Measurements from ENCODE around the gene UXT.

UXT gene

DNA sequence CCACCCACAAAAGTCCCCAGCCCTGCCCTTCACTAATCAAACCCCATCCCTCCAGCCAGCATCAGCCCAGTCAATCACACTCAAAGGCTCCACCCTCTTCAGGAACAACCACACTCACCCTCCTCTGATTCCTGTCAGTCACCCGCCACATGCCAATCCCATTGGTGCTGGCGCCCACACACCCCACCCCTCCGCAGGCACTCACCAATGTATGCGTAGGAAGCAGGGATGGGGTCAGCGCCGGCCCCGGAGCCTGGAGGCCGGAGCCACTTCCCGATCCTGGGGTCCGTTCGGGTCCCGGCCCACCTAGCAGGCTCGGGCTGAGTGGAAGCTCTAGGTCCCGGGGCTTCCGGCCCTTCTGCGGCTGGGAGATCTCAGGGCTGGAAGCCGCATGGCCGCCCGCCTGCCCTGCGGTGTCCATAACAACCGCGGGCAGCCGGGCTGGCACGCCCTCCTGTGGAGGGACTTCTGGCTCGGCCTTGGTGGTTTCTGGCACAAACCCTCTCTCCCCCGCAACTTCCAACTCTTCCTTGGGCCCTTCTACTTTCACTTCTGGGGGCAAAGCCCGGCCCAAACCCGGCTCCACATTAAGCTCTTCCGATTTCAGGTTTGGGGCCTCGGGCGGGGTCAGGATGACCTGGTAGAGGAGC lies 21.3 kb downstream of the UXT start:
- no peak for DNase-seq (ENCODE audit: low spot score)
- no peak overlapping the region for H3K27ac ChIP-seq
- TF ChIP-seq, protein P1, sequence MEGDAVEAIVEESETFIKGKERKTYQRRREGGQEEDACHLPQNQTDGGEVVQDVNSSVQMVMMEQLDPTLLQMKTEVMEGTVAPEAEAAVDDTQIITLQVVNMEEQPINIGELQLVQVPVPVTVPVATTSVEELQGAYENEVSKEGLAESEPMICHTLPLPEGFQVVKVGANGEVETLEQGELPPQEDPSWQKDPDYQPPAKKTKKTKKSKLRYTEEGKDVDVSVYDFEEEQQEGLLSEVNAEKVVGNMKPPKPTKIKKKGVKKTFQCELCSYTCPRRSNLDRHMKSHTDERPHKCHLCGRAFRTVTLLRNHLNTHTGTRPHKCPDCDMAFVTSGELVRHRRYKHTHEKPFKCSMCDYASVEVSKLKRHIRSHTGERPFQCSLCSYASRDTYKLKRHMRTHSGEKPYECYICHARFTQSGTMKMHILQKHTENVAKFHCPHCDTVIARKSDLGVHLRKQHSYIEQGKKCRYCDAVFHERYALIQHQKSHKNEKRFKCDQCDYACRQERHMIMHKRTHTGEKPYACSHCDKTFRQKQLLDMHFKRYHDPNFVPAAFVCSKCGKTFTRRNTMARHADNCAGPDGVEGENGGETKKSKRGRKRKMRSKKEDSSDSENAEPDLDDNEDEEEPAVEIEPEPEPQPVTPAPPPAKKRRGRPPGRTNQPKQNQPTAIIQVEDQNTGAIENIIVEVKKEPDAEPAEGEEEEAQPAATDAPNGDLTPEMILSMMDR (IDR thresholded peaks at IDR 0.05): no peak
- peak overlapping the region; percentile 50 for H3K4me3 ChIP-seq

DNA sequence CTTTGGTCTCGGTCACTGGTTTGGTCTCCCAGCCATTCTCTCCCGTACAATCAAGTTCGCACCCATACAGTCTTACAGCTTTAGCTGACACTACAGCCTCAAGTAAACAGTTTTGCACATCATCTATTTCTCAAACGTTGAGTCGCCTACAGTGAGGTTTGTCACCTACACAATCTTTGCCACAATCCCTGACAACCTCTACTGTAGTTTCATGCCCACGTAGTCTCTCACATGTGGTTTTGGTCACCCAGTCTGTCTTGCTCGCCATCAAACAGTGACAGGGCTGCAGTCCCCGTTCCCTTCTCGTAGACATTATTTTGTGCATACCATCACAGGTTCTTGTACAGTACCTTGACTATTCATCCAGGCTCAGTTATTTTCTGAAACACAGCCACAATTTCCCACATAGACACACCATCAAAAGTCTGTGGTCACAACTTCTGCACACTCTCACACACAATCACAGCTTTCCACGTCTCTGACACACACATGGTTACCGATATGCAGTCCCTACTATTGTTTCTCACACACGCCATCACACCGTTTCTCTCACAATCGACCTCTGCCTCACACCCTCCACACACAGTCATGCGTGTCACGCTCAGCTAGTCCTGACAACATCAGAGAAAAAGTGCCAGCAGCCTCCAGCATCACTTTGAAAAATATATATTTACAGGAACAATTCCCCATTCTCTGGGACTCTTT lies 24.0 kb downstream of the UXT start:
- Histone ChIP-seq H3K4me3 (no peak overlapping the region), H3K27ac (no peak overlapping the region)
- TF ChIP-seq, protein P1 (IDR thresholded peaks at IDR 0.05): no peak
- no peak for DNase-seq (ENCODE audit: low spot score)

DNA sequence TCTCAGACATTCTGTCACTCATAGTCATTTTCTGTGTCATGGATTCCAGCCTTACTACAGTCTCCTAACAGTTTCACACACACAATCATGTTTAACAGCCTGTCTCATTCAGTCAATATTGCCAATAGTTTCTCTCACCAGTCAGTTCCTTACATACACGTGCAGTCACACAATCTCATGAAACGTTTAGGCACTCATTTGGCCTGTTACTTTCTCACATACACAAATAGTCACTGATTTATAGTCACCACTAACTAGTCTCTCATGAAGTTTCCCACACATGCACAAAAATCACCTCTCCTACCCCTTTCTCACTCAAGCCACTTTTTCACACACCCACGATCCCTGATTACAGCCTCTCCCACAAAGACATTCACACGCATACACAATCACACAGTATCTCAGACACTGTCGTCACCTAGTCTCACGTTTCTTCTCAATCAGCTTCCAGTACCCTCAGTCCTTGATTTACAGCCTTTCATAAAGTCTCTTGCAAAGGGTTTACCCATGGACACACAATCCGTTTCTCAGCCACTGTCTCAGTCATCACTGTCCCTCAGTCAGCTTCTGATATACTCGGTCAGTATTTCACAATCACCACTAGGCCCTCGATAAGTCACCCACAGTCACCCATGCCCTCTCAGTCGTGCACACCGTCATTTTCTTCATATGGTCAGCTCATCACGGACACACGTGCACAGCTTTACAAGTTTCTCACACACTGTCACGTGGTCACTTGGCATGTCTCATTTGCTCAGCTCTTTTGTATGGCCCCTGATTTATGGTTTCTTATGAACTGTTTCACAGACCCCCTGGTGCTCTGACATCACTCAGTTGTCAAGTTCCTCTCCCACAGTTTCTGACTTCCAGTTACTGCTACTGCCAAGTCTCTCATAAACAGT lies 25.0 kb downstream of the UXT start:
- DNase-seq (ENCODE audit: low spot score): no peak
- TF ChIP-seq, protein P1 (IDR thresholded peaks at IDR 0.05): no peak
- Histone ChIP-seq H3K4me3 (no peak overlapping the region), H3K27ac (no peak overlapping the region)

DNA sequence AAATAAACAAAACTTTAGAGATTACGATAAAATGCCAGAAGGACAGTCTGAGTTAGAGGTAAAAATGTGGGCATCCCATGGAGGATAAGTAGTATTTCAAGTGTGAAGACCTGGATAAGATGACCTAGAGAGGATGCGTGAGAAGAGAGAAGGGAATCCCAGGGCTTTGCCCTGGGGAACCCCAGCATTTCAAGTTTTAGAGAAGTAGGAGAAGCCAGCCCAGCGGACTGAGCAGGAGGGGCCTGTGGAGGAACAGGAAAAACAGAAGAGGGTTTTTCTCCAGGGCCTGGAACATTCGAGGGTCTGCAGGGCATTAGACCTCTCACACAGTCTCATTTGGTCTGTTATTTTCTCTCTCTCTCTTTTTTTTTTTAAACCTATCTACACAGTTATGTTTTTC lies 26.3 kb downstream of the UXT start:
- TF ChIP-seq, protein P1 (IDR thresholded peaks at IDR 0.05): no peak
- DNase-seq (ENCODE audit: low spot score): no peak
- H3K4me3 ChIP-seq: no peak overlapping the region
- H3K27ac ChIP-seq: no peak overlapping the region

DNA sequence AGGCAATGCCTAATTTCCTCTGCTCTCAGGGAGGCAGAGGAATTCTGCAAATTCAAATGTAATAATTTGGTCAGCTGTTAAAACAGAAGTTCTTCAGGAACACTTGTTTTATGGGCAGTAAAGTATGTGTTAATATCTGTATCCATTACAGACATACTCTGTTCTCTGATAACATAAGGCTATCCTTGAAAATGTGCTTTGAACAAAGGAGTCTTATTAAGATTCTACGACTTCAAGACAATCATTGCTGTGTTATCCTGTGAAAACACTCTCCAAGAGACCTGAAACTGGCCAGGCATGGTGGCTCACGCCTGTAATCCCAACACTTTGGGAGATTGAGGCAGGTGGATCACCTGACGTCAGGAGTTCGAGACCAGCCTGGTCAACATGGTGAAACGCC lies 27.3 kb downstream of the UXT start:
- TF ChIP-seq, protein P1 (IDR thresholded peaks at IDR 0.05): no peak
- DNase-seq (ENCODE audit: low spot score): no peak
- Histone ChIP-seq H3K4me3 (no peak overlapping the region), H3K27ac (no peak overlapping the region)

DNA sequence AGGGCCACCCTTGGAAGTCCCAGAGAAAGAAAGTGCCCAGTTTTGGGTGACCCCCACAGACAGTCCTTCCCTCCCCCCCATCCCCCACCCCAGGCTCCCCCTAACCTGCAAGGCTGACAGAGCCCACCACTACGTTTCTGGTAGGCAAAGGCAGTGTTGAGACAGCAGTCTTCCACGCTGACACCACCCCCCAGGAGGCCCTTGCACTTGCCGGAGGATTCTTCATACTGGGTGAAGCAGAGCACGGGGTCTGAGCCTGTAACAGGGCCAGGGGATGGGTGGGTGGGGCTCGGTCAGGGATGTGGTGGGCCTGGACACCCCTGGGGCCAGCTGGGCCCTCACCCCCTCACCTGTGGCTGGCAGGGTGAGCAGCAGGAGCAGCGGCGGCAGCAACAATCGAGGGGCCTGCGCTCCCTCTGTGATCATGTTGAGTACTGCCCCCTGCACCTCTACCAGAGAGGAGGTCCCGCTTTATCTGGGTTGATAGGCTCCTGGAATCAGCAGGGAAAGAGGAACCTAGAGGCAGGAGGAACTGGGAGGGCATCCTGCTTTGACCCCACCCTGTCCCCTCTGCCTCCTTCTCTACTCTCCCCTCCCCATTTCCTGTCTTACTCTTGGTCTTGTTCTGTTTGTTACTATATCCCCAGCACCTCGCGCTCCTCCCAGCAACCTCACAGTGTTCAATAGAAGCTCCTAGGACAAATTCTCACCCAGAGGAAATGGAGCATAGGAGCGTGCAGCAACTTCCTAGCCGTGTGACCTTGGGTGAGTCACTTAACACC lies 29.4 kb downstream of the UXT start, which contains the start of gene CFP:
CFP (minus strand) TSS at position 512 of the 782 bp plus-strand sequence; CDS start at position 426, 86 bp downstream.
- TF ChIP-seq, protein P1 (IDR thresholded peaks at IDR 0.05): no peak
- H3K27ac ChIP-seq: no peak within 1 kb of the TSS
- peak within 1 kb of the TSS; percentile 18 for H3K4me3 ChIP-seq
- no peak for DNase-seq (ENCODE audit: low spot score)

Measured in coronary artery (tissue), 2 donors.